Activated CD8-positive, alpha-beta memory T cell treated with anti-CD3 and anti-CD28 coated beads, Interleukin-2, amount 50 U/mL, for 1 hour (primary cell): ENCODE measurements around the gene C1QL2.

Experiments used
- DNase-seq: peaks from one replicate; pipeline ENCODE4 v3.0.0-alpha.2; 2020; ENCODE audit errors: extremely low read depth

C1QL2 gene

DNA sequence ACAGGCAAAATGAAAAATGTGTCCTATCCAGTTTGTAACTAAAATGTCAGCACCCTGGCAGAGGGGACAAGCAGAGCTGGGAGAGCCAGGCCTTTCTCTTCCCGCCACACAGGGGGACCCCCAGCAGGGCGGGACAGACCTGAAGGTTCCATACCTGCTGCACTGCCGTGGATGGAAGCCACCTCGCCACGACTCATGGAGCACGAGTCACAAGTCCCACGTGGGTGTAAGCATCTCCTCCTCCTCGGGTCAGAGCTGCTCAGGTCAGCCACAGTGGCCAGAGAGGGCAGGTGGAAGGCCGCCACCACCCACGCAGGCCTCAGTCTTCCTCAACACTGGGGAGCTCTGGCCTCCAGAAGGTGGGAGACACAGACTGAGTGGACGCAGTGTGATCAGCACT lies 21.0 kb downstream of the C1QL2 start:
- DNase-seq = no peak

- no peak for DNase-seq
Measured at GRCh38 chr2:119136872-119137271, 21.7 kb downstream of the C1QL2 start.

GRCh38 chr2:119136093-119136492 lies 22.5 kb downstream of the C1QL2 start:
- no peak for DNase-seq

DNA sequence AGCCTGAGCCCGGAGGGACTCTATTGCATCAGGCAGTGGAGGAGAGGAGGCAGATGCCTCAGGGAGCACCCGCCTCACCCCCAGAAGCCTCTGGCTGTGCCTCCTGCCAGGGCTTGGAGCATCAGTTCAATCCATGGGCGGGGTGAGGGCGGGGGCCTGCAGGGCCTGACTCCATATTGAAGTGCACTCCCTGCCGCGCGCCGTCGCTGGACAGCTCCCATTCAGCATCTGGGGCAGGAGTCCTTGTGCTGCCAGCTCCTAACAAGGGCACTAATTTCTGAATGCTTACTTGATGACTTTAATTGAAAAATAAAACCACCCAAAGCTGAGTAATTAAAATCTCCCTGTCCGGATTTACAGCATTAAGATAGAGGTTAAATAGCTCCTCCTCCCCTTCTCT lies 23.8 kb downstream of the C1QL2 start:
- no peak for DNase-seq

- DNase-seq = no peak
Measured at GRCh38 chr2:119126650-119127049, 31.9 kb downstream of the C1QL2 start.

DNA sequence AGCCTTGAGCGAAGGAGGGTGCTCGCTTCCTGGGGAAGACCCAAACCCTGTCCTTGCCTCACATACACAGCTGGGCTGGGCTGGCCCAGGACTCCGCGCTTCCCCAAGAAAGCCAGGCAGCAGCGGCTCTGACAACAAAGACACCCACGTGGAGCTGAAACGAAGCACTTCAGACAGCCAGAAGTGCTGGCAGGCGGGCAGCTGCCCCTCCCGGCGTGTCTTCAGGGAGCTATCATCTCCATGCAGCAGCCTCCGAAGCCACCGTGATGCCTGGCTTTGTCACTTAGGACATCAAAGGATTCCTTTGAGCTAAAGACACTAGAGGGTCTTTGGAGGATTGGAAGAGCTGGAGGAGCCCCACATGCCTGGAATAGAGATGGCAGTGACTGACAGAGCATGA lies 35.2 kb downstream of the C1QL2 start:
- DNase-seq = no peak

DNA sequence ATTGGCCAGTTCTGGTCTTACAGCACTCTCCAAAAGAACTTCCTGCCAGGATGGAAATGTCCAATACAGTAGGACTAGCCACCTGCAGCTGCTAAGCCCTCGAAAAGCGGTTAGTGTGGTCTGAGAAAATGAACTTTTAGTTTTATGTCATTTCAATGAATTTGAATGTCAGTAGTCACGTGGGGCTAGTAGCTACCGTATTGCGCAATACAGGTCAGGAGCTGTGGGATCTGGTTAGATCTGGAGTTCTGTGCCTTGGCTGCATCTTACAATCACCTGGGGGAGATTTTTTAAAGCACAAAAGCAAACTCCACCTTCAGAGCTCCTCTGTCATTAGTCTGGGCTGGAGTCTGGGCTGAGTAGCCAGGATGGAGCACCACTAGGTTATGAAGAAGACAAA lies 35.9 kb downstream of the C1QL2 start:
- no peak for DNase-seq

DNA sequence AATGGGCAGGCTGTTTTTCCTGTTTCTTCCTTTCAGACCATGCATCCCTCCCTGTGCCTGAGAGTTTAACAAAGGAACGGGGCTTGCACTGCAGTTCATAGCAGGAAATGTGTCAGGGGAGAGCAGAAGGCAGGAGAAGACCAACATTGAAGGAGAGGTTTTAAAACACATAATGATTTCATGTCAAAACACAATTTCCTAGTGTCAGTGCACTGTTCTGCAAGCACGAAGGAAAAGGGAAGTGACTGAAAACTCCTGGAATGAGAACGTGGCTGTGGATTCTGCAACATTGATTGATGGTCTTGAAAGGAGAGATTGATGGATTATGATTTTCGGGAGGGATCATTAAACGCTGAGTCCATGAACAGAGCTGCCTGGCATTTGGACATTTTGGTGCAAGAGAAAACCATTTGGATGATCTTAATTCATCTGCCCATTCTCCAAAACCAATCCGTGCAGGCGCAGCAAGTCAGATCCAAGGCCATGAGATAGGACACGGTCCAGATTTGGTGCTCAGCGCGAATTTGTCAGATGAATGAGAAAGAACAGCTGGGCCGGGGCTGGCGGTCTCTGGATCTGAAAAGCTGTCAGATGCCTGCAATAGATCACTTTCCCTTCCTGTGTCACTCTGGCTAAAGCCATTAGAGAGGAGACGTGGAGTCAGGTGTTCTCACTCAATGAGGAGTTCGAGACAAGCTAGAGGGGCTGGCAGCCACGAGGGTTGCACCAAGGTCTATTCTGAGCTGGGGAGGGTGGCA lies 38.4 kb downstream of the C1QL2 start:
- DNase-seq = no peak

- DNase-seq = no peak
Measured at GRCh38 chr2:119119076-119119785, 39.3 kb downstream of the C1QL2 start.

GRCh38 chr2:119117891-119118882 lies 40.4 kb downstream of the C1QL2 start:
- no peak for DNase-seq

DNA sequence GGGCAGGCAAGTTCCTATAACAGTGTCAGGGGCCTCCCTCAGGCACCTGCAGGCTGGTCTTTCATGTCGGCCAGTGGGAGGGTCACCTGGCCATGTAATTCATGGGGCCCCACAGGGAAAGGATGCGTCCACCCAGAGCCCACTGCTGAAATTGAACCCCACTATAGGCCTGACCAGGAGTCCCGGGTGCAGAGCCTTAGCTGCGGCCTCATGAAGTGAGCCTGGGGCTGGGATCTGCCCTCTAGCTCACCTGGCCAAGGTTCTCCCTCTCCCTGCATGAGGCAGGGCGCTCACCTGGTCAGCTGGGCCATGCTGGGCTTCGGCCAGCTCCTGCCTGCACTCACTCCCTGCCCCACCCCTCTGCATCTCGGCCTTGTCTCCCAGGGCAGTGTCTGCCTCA lies 41.1 kb downstream of the C1QL2 start:
- no peak for DNase-seq

DNA sequence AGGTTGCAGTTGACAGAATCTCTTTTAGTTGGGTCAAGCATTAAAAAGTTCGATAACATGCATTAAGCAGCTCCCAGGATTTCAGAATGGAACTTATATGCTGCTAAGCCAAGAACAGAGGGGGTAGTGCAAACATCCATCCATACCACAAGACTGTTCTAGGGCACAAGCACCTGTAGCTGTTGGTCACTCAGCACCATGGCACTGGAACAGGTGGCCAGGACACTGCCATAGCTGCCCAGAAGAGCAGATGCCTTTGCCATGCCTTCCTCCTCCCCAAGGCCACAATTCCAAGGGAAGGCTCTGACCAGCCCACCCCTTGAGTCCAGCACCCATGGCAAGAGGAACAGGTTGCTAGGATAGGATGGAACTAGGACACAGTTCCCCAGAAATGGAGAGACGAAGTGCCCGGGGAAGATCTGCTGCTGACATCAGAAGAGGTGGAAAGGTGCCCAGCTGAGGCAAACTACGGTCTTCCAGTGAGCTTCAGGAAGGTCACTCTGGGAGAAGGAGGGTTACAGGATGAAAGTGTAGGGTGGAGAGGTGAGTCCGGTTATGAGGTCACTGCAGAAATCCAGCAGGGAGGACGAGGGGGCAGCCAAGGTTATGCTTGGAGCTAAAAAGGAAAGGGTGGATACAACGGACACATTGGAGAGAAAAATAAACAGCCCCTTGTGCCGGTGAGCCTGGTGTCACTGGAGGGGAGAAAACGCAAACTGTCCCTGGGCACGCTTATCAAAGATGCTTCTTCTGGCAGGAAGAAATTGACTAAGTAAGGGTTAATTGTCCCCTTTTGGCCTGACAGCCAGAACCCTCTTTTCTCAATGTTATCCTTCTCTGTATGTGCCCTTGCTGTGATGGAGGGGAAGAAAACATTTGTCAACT lies 41.9 kb downstream of the C1QL2 start:
- DNase-seq = no peak

- DNase-seq = no peak
Measured at GRCh38 chr2:119114266-119114665, 44.3 kb downstream of the C1QL2 start.

- DNase-seq = no peak
Measured at GRCh38 chr2:119113489-119113770, 45.1 kb downstream of the C1QL2 start.

DNA sequence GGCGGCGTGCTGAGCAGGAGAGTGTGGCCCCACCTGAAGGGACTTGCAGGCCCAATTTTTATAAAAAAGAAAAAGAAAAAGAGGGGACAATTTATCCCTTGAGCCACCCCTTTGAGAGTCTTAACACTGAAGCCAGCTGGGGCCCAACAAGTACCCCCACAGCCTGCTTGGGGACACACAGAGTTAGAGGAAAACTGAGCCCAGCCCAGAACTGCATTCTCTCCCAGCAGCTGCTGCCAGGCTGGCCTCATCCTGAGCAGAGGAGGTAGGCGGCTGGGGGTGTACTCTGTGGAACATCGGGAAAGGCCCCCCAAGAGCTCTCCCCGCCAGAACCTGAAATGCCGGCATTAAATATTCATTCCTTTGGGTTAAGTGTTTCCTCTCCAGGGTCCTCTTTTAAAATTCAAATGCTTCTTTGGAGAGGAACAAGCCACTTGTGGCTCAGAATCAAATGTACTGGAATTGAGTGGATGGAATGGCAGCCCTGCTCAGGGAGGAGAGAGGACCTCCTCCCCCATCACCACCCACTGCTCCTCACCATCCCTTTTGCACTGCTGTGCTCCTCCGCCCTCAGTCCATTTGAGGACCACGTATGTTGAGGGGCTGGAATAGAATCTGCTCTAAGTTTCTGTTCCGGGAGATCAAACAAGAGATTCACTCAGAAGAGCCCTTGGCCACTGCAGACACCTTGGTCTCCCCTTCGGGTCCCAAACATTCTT lies 45.6 kb downstream of the C1QL2 start:
- DNase-seq = no peak

GRCh38 chr2:119112230-119112629 lies 46.3 kb downstream of the C1QL2 start:
- DNase-seq = no peak

- DNase-seq = no peak
Measured at GRCh38 chr2:119111115-119111975, 47.2 kb downstream of the C1QL2 start.

DNA sequence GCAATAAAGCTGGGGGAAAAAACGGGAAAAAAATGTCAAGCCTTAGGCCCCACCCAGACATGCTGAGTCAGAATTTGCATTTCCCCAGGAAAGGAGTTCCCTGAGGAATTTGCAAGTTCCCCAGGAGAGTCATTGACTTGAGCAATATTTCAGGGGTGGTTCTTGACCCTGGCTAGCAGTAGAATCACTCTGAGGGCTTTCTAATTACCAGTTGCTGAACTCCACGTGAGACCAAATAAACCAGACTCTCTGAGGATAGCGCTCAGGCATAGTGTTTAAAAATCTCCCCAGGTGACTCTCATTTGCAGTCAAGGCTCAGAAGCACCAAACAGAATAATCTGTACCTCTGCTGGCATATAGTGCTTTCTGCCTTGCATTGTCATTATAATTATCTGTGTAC lies 48.7 kb downstream of the C1QL2 start:
- no peak for DNase-seq

DNA sequence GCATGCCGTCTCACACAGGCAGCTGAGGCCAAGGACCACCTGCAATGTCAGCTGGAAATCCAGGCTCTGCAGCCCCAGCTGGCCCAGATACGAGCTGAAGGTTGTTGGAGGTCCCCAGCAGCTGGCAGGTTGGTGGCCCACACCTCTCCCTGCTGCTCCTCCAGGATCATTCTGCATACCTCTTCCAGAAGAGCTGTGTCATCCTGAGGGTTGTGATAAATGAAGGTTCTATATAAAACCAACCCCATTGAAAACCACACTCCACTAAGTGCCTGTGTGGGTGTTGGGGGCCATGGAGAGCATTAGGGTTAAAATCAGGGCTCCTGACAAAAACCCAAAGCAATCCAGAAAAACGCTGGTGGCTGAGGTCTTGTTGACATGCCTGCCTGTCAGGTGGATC lies 50.4 kb downstream of the C1QL2 start:
- DNase-seq = no peak
